Left renal cortex interstitium (tissue), 4 donors: Measurements from ENCODE around the gene U2AF2. TPM values are rescaled to one million over a fixed set of nuclear protein-coding genes. Genes with fewer than 3 reads are reported as not detected.

ENCODE experiments used
- DNase-seq, 4 donors: peaks; one replicate each; pipeline ENCODE4 v3.0.0-alpha.2; 2013; ENCODE audit warnings: low read depth in 4 of 4, low spot score in 2 of 4, missing footprints in 1 of 4
- polyA plus RNA-seq, 4 donors: library from polyadenylated mRNA; unstranded; fragments of 120-200 nt; gene quantifications; one replicate each; pipeline ENCODE4 v1.2.1, GENCODE V29; 2013; ENCODE audit not compliant: insufficient read length in 4 of 4

The U2AF2 gene
- polyA plus RNA-seq, 4 donors: 150 to 257 (median 198) TPM

GRCh38 chr19:55642153-55643002 is 12.5 kb upstream of the U2AF2 start:
- DNase-seq: no peak

GRCh38 chr19:55643003-55643886 is 11.6 kb upstream of the U2AF2 start, which contains the start of gene ZNF581:
ZNF581 (plus strand) TSS chr19:55643649; CDS start chr19:55644572, 923 bp downstream.
- peak in 1 of 4 donors; percentile 44 for DNase-seq

GRCh38 chr19:55643887-55644176 is 11.0 kb upstream of the U2AF2 start:
- DNase-seq: no peak

GRCh38 chr19:55644191-55644833 is 10.5 kb upstream of the U2AF2 start:
- no peak for DNase-seq

- DNase-seq: no peak
Measured at GRCh38 chr19:55644842-55645511, 9.9 kb upstream of the U2AF2 start.

GRCh38 chr19:55645512-55645881 is 9.3 kb upstream of the U2AF2 start:
- DNase-seq: no peak

GRCh38 chr19:55646889-55647731 is 7.7 kb upstream of the U2AF2 start:
- DNase-seq: no peak

GRCh38 chr19:55647732-55648584 is 6.9 kb upstream of the U2AF2 start, which contains the start of gene CCDC106:
CCDC106 (plus strand) TSS chr19:55648212; CDS start chr19:55649047, 835 bp downstream.
- peak in 1 of 4 donors; percentile 70 for DNase-seq

- DNase-seq: no peak
Measured at GRCh38 chr19:55648585-55649267, 6.1 kb upstream of the U2AF2 start.

- no peak for DNase-seq
Measured at GRCh38 chr19:55649268-55650125, 5.3 kb upstream of the U2AF2 start.

GRCh38 chr19:55650126-55650557 is 4.7 kb upstream of the U2AF2 start:
- DNase-seq: no peak

- no peak for DNase-seq
Measured at GRCh38 chr19:55650602-55651230, 4.1 kb upstream of the U2AF2 start.

- DNase-seq: no peak
Measured at GRCh38 chr19:55651236-55651635, 3.6 kb upstream of the U2AF2 start.

- DNase-seq: no peak
Measured at GRCh38 chr19:55652311-55653128, 2.3 kb upstream of the U2AF2 start.

- peak; percentile 96 to 99 (median 98) for DNase-seq
Measured at GRCh38 chr19:55653651-55654322, 1.0 kb upstream of the U2AF2 start.
